Measurements from ENCODE around the gene RALGAPA2. TPM values are rescaled to one million over a fixed set of nuclear protein-coding genes. Genes with fewer than 3 reads are reported as not detected.

RALGAPA2 gene
- total RNA-seq, 4 donors from 2014 or later = 13.3 to 29.8 (median 23.6) TPM

DNA sequence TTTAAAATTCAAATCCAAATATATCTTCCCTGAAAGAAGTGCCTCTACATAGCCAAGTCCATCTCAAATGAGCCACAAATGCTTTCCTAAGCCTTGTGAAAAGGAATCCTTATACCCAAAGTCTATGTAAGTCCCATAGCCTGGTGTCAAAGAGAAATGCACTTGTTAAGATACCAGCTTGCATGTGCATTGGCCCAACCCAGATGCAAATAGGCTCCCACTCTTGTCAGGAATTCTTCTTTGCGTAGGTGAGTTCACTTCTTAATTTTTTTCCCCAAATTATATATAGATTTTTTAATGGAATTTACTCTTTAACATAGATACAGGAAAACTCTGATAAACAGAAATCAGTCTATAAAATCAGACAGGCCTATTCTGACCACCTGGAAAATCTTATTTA is 105.6 kb downstream of the RALGAPA2 start:
- Histone ChIP-seq H3K27ac (no peak overlapping the region), H3K4me1 (peaks cover 0 to 28% (median 4%) of the 10 kb centered on the region in 3 donors), H3K9me3 (no peaks in the 10 kb centered on the region), H3K36me3 (peaks cover 0 to 38% (median 5%) of the 10 kb centered on the region in 3 donors), H3K4me3 (no peak overlapping the region), H3K27me3 (no peaks in the 10 kb centered on the region)
- intact Hi-C loops (cut with DNase I) = loop anchor here (10.0 kb wide), 1 partner anchor 218 kb away; no protein-coding TSS in a partner anchor
- DNase-seq = no peak
- TF ChIP-seq, protein P1, sequence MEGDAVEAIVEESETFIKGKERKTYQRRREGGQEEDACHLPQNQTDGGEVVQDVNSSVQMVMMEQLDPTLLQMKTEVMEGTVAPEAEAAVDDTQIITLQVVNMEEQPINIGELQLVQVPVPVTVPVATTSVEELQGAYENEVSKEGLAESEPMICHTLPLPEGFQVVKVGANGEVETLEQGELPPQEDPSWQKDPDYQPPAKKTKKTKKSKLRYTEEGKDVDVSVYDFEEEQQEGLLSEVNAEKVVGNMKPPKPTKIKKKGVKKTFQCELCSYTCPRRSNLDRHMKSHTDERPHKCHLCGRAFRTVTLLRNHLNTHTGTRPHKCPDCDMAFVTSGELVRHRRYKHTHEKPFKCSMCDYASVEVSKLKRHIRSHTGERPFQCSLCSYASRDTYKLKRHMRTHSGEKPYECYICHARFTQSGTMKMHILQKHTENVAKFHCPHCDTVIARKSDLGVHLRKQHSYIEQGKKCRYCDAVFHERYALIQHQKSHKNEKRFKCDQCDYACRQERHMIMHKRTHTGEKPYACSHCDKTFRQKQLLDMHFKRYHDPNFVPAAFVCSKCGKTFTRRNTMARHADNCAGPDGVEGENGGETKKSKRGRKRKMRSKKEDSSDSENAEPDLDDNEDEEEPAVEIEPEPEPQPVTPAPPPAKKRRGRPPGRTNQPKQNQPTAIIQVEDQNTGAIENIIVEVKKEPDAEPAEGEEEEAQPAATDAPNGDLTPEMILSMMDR (IDR thresholded peaks at IDR 0.05) = no peak
- TF ChIP-seq POLR2A (IDR thresholded peaks at IDR 0.05) = no peak
- WGBS, 2 donors = 94 to 100% methylated on average over 1 of the region's 1 CpG

DNA sequence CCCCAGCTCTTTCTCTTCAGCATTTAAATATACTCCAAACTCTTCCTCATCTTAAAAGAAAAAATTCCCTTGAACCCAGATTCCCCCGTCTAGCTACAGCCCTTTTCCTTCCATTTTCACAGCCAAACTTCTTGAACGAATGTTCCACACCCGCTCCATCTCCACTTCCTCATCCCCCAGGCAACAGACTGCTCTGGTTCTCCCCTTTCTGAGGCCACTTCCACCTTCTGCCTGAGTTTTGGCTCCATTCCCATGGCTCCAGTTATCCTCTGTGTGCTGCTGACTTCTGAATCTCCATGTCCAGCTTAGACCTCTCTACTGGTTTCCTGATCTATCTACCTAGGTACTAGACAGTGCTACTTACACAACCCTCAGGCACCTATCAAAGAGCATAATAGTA is 106.4 kb downstream of the RALGAPA2 start:
- no peak overlapping the region for H3K27ac ChIP-seq
- no peak for DNase-seq
- H3K4me1 ChIP-seq = peaks cover 0 to 21% (median 4%) of the 10 kb centered on the region in 3 donors
- WGBS, 2 donors = 48 to 68% methylated on average over 3 of the region's 3 CpGs
- H3K36me3 ChIP-seq = peaks cover 0 to 47% (median 5%) of the 10 kb centered on the region in 3 donors
- no peak overlapping the region for H3K4me3 ChIP-seq
- H3K27me3 ChIP-seq = no peaks in the 10 kb centered on the region
- no peaks in the 10 kb centered on the region for H3K9me3 ChIP-seq
- TF ChIP-seq, protein P1 (IDR thresholded peaks at IDR 0.05) = no peak
- TF ChIP-seq POLR2A (IDR thresholded peaks at IDR 0.05) = no peak
- intact Hi-C loops (cut with DNase I) = loop anchor here (10.0 kb wide), 1 partner anchor 219 kb away; no protein-coding TSS in a partner anchor

DNA sequence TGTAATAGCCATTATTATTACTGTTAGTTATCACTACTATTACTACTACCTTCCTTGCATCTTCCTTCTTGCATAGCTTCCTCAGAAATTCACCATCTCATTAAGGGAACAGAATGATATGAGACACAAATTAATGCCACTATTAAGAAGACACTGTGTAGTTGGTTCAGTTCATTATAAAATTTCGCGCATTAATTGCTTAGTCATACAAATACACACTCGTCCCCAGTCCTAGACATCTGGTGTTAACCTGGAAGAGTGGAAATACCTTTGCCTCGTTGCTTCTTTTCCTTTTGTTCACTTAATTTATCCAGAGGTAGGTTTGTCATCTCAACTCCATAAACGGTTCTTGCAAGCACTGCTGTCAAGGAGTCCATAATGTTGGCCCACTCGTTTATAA is 107.5 kb downstream of the RALGAPA2 start:
- H3K9me3 ChIP-seq = no peaks in the 10 kb centered on the region
- WGBS, 2 donors = 92 to 99% methylated on average over 6 of the region's 6 CpGs
- peaks cover 0 to 18% (median 4%) of the 10 kb centered on the region in 3 donors for H3K4me1 ChIP-seq
- H3K36me3 ChIP-seq = peaks cover 0 to 58% (median 5%) of the 10 kb centered on the region in 3 donors
- DNase-seq = no peak
- H3K27ac ChIP-seq = no peak overlapping the region
- intact Hi-C loops (cut with DNase I) = loop anchor here (10.0 kb wide), 1 partner anchor 220 kb away; no protein-coding TSS in a partner anchor
- H3K27me3 ChIP-seq = no peaks in the 10 kb centered on the region
- TF ChIP-seq, protein P1 (IDR thresholded peaks at IDR 0.05) = no peak
- no peak for TF ChIP-seq POLR2A (IDR thresholded peaks at IDR 0.05)
- no peak overlapping the region for H3K4me3 ChIP-seq

- H3K4me3 ChIP-seq = no peak overlapping the region
- DNase-seq = no peak
- peaks cover 0 to 18% (median 4%) of the 10 kb centered on the region in 3 donors for H3K4me1 ChIP-seq
- H3K27ac ChIP-seq = no peak overlapping the region
- H3K36me3 ChIP-seq = peaks cover 0 to 58% (median 5%) of the 10 kb centered on the region in 3 donors
- H3K27me3 ChIP-seq = no peaks in the 10 kb centered on the region
- TF ChIP-seq, protein P1 (IDR thresholded peaks at IDR 0.05) = no peak
- no peak for TF ChIP-seq POLR2A (IDR thresholded peaks at IDR 0.05)
- H3K9me3 ChIP-seq = no peaks in the 10 kb centered on the region
- intact Hi-C loops (cut with DNase I) = loop anchor here (10.0 kb wide), 1 partner anchor 220 kb away; no protein-coding TSS in a partner anchor
- WGBS, 2 donors = 83 to 93% methylated on average over 4 of the region's 4 CpGs
These were observed 108.1 kb downstream of the RALGAPA2 start for GRCh38 chr20:20604357-20604756.

DNA sequence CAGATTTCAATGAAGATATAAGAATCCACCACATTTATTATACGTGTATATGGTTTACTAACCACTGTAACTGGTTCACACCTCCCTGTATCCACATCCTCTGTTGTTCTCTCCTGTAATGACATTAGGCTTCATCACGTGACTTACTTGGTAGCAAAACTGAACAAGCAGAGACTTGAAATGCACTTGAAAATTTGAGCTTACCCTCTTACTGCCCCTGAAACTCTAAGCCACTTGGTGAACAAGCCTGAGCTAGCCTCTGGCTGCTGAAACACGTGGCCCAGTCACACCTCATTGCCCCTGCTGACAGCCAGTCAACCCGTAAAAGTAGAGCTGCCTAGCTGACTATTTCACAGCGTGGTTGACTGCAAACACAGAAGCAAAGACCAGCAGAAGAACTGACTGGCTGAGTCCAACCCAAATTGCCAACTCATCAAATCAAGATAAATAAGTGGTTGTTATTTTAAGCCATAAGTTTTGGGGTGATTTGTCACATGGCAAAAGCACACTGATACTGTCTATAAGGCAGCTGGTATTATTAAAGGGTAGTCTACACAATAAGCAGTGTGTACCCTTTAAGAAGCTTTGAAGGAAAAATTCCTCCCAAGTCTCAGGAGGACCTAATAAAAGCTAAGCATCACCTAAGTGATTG is 109.0 kb downstream of the RALGAPA2 start:
- Histone ChIP-seq H3K27me3 (no peaks in the 10 kb centered on the region), H3K36me3 (peaks cover 0 to 59% (median 5%) of the 10 kb centered on the region in 3 donors), H3K9me3 (no peaks in the 10 kb centered on the region), H3K27ac (peak overlapping the region; percentile 36 to 73 (median 50)), H3K4me3 (no peak overlapping the region), H3K4me1 (peaks cover 0 to 18% (median 4%) of the 10 kb centered on the region in 3 donors)
- intact Hi-C loops (cut with DNase I) = loop anchor here (10.0 kb wide), 1 partner anchor 221 kb away; no protein-coding TSS in a partner anchor
- DNase-seq = no peak
- TF ChIP-seq, protein P1 (IDR thresholded peaks at IDR 0.05) = no peak
- TF ChIP-seq POLR2A (IDR thresholded peaks at IDR 0.05) = no peak
- WGBS, 2 donors = 32% methylated on average over 2 to 5 of the region's 5 CpGs
